OCI-LY1 (cell line): ENCODE data around the gene BCL2A1.

Experiments
- EZH2 ChIP-seq: fragments of 200-600 bp; sonication (generic), shearing (Covaris generic); IDR thresholded peaks from 2 replicates; pipeline ENCODE4 v1.8.0; 2017; ENCODE audit warnings: borderline replicate concordance, mixed run types, mild to moderate bottlenecking, antibody characterized with exemption, low read length, moderate library complexity, mixed read lengths
- TF ChIP-seq, protein P1 (sequence below): fragments of 200-600 bp; sonication (generic), shearing (Covaris generic); IDR thresholded peaks from 2 replicates; pipeline ENCODE4 v1.5.1; 2017; ENCODE audit warnings: mild to moderate bottlenecking, antibody characterized with exemption, low read length, moderate library complexity, mixed read lengths

DNA sequence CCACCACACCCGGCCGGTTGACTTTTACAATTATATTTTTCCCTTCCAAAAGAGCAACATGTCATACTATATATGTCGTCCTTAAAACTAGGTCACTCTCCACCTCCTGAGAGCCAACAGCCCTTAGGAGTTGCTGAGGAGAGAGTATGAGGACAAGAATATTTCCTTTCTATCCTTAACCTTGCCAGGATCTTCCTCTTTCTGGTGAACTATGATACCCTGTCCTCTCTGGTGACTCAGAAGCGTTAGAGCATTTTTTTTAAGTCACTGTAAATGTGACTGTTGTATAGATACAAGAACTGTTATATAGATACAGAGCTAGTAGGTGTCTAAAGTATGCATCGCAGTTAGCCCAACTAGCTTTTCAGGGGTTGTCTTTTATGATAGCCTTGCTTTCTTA, 40.5 kb downstream of the BCL2A1 start:
- TF ChIP-seq, protein P1, sequence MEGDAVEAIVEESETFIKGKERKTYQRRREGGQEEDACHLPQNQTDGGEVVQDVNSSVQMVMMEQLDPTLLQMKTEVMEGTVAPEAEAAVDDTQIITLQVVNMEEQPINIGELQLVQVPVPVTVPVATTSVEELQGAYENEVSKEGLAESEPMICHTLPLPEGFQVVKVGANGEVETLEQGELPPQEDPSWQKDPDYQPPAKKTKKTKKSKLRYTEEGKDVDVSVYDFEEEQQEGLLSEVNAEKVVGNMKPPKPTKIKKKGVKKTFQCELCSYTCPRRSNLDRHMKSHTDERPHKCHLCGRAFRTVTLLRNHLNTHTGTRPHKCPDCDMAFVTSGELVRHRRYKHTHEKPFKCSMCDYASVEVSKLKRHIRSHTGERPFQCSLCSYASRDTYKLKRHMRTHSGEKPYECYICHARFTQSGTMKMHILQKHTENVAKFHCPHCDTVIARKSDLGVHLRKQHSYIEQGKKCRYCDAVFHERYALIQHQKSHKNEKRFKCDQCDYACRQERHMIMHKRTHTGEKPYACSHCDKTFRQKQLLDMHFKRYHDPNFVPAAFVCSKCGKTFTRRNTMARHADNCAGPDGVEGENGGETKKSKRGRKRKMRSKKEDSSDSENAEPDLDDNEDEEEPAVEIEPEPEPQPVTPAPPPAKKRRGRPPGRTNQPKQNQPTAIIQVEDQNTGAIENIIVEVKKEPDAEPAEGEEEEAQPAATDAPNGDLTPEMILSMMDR: no peak
- TF ChIP-seq EZH2: no peak
